Measurements from ENCODE around the gene PNPLA7. TPM values are rescaled to one million over a fixed set of nuclear protein-coding genes. Genes with fewer than 3 reads are reported as not detected.
A peak's percentile ranks its signal among the peaks of the same experiment; 100 is the strongest.

PNPLA7 gene
- total RNA-seq, 1 experiment from 2014 or later = 1.3 TPM

DNA sequence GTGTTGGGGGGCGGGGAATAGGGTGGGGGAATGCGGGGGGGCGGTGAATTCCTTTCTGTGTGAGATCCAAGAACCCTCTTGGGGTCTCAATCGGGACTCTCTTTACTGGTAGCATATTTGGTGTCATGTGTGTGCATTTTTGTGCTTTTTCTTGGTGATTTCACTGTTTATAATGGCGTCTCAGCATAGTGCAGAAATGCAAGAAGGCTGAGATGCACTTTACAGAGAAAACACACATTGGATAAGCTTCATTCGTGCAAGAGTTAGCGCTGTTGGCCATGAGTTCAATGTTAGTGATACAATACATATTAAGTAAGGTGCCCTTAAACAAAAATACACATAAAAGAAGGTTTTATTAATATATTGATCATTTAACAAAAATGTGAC lies 108.3 kb downstream of the PNPLA7 start:
- H3K4me3 Mint-ChIP-seq = peak overlapping the region; percentile 75
- no peak for DNase-seq (ENCODE audit: low spot score)
- ChIA-PET CTCF (interaction anchor here (0.6 to 5.8 kb wide), 13 partner anchors 17 to 215 kb away, joined by 3 to 60 read pairs (median 4); partner anchors contain the start of genes EXD3, NOXA1, NRARP and NSMF), POLR2A (interaction anchor here (1.8 kb wide), 1 partner anchor 19 kb away, joined by 5 read pairs; the partner anchor contains the start of genes EXD3 and NOXA1)
- ATAC-seq = no peak
- peak overlapping the region; percentile 87 for H3K27ac Mint-ChIP-seq
- TF ChIP-seq TEAD4 (CRISPR knock-in tag; IDR thresholded peaks at IDR 0.05) (no peak), CBFB (CRISPR knock-in tag; IDR thresholded peaks at IDR 0.05; ENCODE audit: low read depth) (no peak), ZNF121 (CRISPR knock-in tag; IDR thresholded peaks at IDR 0.05) (no peak), ZMAT4 (CRISPR knock-in tag; IDR thresholded peaks at IDR 0.05) (no peak), STAT6 (CRISPR knock-in tag; conservative IDR thresholded peaks at IDR 0.05; ENCODE audit: low read depth) (no peak), TEAD1 (CRISPR knock-in tag; IDR thresholded peaks at IDR 0.05) (no peak)
- TF ChIP-seq, protein P1, sequence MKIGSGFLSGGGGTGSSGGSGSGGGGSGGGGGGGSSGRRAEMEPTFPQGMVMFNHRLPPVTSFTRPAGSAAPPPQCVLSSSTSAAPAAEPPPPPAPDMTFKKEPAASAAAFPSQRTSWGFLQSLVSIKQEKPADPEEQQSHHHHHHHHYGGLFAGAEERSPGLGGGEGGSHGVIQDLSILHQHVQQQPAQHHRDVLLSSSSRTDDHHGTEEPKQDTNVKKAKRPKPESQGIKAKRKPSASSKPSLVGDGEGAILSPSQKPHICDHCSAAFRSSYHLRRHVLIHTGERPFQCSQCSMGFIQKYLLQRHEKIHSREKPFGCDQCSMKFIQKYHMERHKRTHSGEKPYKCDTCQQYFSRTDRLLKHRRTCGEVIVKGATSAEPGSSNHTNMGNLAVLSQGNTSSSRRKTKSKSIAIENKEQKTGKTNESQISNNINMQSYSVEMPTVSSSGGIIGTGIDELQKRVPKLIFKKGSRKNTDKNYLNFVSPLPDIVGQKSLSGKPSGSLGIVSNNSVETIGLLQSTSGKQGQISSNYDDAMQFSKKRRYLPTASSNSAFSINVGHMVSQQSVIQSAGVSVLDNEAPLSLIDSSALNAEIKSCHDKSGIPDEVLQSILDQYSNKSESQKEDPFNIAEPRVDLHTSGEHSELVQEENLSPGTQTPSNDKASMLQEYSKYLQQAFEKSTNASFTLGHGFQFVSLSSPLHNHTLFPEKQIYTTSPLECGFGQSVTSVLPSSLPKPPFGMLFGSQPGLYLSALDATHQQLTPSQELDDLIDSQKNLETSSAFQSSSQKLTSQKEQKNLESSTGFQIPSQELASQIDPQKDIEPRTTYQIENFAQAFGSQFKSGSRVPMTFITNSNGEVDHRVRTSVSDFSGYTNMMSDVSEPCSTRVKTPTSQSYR (CRISPR knock-in tag; IDR thresholded peaks at IDR 0.05) = no peak
- TF ChIP-seq, protein P2, sequence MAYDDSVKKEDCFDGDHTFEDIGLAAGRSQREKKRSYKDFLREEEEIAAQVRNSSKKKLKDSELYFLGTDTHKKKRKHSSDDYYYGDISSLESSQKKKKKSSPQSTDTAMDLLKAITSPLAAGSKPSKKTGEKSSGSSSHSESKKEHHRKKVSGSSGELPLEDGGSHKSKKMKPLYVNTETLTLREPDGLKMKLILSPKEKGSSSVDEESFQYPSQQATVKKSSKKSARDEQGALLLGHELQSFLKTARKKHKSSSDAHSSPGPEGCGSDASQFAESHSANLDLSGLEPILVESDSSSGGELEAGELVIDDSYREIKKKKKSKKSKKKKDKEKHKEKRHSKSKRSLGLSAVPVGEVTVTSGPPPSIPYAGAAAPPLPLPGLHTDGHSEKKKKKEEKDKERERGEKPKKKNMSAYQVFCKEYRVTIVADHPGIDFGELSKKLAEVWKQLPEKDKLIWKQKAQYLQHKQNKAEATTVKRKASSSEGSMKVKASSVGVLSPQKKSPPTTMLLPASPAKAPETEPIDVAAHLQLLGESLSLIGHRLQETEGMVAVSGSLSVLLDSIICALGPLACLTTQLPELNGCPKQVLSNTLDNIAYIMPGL (CRISPR knock-in tag; IDR thresholded peaks at IDR 0.05) = no peak
- H3K36me3 Mint-ChIP-seq = no peaks in the 10 kb centered on the region
- H3K9me3 Mint-ChIP-seq = no peaks in the 10 kb centered on the region
- H3K27me3 Mint-ChIP-seq (ENCODE audit: low read depth) = no peaks in the 10 kb centered on the region; the same call in 1 of the 2 replicates
- H3K4me1 Mint-ChIP-seq = peaks cover 5% of the 10 kb centered on the region

DNA sequence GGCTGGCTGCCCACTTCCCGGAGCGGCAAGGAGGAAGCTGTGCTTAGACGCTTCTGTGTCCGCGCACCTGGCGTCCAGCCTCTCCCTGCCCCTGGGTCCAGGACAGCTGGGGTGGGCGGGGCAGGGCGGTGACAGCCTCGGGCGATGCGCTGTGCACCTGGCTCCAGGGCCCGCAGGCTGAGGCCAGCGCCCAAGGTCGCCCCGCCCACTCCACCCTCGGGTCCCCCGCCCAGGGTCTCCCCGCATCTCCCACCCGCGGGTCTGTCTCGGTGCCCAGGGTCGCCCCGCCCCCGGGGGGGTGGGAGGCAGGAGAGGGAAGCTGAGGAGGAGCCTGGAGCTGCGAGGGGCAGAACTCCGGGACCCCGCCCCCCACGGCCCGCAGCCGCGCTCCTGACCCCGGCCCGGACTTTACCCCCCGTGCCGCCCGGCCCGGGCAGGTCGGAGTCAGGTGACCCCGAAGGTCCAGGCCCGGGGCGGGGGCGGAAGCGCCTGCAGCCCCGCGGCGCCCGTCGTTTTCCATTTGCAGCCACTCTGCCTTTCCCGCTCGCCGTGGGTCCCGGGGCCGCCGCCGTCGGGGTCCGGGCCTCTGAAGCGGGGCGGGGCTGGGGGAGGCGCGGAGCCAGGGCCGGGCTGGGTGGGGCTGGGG lies 108.8 kb downstream of the PNPLA7 start, which contains the start of gene ENTPD8:
TSS of gene ENTPD8 (minus strand) at position 69 of the 646 bp plus-strand sequence. CDS start 3,072 bp downstream, outside the sequence.
- DNase-seq (ENCODE audit: low spot score) (peak; percentile 90), ATAC-seq (peak; percentile 84)
- Mint-ChIP-seq H3K27ac (peak within 1 kb of the TSS; percentile 87), H3K9me3 (no peaks in the 10 kb centered on the region), H3K4me1 (peaks cover 5% of the 10 kb centered on the region), H3K36me3 (no peaks in the 10 kb centered on the region), H3K4me3 (peak within 1 kb of the TSS; percentile 75), H3K27me3 (ENCODE audit: low read depth) (no peaks in the 10 kb centered on the region; the same call in 1 of the 2 replicates)
- CTCF ChIA-PET = interaction anchor here (0.5 to 5.8 kb wide), 17 partner anchors 18 to 420 kb away, joined by 3 to 60 read pairs (median 4); partner anchors contain the start of genes EXD3, NOXA1, NRARP and NSMF
- POLR2A ChIA-PET = interaction anchor here (1.8 kb wide), 1 partner anchor 18 kb away, joined by 5 read pairs; the partner anchor contains the start of genes EXD3 and NOXA1
- TF ChIP-seq RORB (CRISPR knock-in tag; IDR thresholded peaks at IDR 0.05) = no peak
- TF ChIP-seq MAX (CRISPR knock-in tag; IDR thresholded peaks at IDR 0.05) = no peak
- TF ChIP-seq SP1 (CRISPR knock-in tag; conservative IDR thresholded peaks at IDR 0.05) = peak; percentile 71
- no peak for TF ChIP-seq ATF1 (CRISPR knock-in tag; IDR thresholded peaks at IDR 0.05)
- no peak for TF ChIP-seq ETV6 (CRISPR knock-in tag; IDR thresholded peaks at IDR 0.05)
- TF ChIP-seq FOXK1 (CRISPR knock-in tag; IDR thresholded peaks at IDR 0.05) = no peak
- TF ChIP-seq GABPB1 (CRISPR knock-in tag; IDR thresholded peaks at IDR 0.05) = no peak
- TF ChIP-seq, protein P3, sequence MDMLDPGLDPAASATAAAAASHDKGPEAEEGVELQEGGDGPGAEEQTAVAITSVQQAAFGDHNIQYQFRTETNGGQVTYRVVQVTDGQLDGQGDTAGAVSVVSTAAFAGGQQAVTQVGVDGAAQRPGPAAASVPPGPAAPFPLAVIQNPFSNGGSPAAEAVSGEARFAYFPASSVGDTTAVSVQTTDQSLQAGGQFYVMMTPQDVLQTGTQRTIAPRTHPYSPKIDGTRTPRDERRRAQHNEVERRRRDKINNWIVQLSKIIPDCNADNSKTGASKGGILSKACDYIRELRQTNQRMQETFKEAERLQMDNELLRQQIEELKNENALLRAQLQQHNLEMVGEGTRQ (CRISPR knock-in tag; IDR thresholded peaks at IDR 0.05) = peak; percentile 85
- 0 out of 2 replicates have a peak, but pooled peaks have one; percentile 55 for TF ChIP-seq E2F5 (CRISPR knock-in tag; IDR thresholded peaks at IDR 0.05)
- TF ChIP-seq TEAD1 (CRISPR knock-in tag; IDR thresholded peaks at IDR 0.05) = no peak
- TF ChIP-seq SMAD3 (CRISPR knock-in tag; IDR thresholded peaks at IDR 0.05; ENCODE audit: borderline replicate concordance) = no peak
- TF ChIP-seq HMGA2 (CRISPR knock-in tag; IDR thresholded peaks at IDR 0.05) = no peak
- TF ChIP-seq, protein P4, sequence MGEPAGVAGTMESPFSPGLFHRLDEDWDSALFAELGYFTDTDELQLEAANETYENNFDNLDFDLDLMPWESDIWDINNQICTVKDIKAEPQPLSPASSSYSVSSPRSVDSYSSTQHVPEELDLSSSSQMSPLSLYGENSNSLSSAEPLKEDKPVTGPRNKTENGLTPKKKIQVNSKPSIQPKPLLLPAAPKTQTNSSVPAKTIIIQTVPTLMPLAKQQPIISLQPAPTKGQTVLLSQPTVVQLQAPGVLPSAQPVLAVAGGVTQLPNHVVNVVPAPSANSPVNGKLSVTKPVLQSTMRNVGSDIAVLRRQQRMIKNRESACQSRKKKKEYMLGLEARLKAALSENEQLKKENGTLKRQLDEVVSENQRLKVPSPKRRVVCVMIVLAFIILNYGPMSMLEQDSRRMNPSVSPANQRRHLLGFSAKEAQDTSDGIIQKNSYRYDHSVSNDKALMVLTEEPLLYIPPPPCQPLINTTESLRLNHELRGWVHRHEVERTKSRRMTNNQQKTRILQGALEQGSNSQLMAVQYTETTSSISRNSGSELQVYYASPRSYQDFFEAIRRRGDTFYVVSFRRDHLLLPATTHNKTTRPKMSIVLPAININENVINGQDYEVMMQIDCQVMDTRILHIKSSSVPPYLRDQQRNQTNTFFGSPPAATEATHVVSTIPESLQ (CRISPR knock-in tag; IDR thresholded peaks at IDR 0.05) = no peak
- no peak for TF ChIP-seq RELA (CRISPR knock-in tag; IDR thresholded peaks at IDR 0.05; ENCODE audit: borderline replicate concordance)
